HG02610 (cell line): Measurements from ENCODE around the gene FAM234A.
"Not testable (repeated sequence)": the region's sequence is repeated elsewhere in the genome, so short reads cannot be mapped to it uniquely, and the experiment has no call there.

Source experiments
- ATAC-seq: cut with Tn5 transposase; IDR thresholded peaks from one replicate; pipeline ENCODE4 v1.9.1; 2021; ENCODE audit warnings: mild to moderate bottlenecking, moderate library complexity; ENCODE audit not compliant: unreplicated experiment

The FAM234A gene

DNA sequence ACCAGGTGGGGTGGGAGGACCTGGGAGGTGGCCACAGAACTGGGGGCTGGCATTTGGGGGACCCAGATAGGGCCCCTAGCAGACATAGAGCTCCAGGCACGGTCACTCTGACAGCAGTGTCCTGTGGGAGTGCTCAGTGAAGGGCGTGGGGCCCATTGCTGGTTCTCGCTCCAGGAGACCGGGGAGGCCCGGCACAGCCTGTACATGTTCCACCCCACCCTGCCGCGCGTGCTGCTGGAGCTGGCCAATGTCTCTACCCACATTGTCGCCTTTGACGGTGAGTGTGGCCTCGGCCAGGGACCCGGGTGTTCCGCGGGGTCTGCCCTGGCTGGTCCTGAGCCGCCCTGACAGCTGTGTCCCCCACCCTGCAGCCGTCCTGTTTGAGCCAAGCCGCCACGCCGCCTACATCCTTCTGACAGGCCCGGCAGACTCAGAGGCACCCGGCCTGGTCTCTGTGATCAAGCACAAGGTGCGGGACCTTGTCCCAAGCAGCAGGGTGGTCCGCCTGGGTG, 29.9 kb downstream of the FAM234A start:
- no peak for ATAC-seq

DNA sequence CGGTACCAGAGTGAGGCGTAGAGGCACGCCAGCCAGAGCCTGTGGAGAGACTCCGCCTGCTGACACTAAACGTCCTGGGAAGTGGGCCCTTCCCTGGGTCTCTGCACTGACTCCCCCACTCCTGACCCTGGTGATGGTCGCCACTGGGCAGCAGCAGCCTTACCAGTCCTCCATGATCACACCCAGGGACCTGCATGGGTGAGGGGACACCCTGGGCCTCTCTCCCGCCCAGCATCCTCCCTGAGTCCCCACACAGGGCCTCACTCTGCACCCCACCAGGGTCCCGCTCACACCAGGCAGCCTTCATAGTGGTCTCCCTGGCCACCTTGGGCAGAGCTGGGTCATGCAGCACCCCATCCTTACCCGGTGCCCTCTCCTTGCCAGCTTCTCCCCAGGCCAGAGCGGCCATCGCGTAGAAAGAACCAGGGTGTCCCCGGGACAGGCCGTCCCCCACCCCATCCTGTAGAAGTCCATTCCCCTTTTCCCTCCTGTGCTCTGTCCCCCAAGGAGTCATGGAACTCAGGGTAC, 30.4 kb downstream of the FAM234A start:
- ATAC-seq = no peak

DNA sequence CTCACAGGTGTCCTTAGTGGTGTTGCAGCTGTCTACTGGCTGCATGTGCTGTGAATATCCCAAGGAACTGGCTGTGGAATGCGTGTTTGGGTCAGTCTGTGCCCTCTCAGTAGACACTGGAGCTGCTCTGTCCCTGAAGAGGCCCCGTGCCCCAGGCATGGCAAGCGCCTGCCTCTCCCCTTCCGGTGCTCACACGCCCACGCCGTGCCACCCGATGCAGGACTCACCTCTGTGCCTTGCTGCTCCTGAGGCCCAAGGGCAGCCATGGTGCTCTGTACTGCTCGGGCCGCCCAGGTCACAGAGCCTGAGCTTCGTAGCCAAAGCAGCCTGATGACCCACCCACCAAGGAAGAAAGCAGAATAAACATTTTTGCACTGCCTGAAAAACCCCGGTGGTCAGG, 31.1 kb downstream of the FAM234A start:
- no peak for ATAC-seq

DNA sequence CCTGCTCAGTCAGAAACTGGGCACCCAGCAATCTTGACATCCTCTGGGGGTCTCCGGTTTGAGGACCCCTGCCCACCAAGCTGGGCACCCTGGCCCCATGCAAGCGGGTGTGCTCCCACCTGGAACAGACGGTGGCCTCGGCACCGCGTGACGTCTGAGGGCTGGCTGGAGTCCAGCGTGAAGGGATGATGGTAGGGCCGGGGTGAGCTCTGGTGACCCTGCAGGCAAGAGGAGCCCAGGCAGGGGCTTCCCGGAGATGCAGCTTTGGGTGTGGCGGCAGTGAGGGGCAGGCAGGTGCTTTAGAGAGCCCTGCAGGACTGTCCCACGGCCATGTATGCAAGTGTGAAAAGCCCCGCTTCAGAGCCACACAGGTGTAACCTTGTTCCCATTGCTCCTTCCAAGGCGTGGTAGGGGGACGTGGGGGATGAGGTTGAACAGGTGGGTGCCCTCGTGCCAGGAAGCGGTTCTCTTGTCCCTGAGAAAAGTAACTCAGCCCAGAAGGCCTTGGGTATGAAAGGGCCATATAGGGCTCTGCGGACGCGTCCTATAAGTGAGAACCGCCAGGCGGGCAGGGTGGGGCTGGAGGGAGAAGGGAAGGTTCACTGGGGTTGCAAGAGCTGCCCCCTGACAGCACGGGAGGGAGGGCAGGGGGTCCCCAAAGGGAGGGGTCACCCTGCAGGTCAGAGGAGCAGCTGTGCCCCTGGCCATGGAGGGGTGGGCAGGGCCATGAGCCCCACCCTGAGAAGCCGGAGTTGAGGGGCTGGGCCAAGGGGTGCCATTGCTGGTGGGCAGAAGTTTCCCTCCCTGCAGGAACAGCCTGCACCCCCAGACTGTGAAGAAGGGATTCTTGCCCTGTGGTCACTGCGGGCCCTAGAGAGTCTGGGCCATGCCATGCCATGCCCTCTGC, 31.9 kb downstream of the FAM234A start:
- no peak for ATAC-seq

DNA sequence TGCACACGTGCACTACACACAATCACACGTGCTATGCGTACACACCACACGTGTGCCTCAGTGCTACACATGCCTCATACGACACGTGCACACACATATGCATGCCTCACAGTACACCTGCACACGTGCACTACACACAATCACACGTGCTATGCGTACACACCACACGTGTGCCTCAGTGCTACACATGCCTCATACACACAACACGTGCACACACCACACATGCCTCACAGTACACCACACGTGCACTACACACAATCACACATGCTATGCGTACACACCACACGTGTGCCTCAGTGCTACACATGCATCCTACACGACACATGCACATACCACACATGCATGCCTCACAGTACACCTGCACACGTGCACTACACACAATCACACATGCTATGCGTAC, 32.9 kb downstream of the FAM234A start:
- not testable (repeated sequence) for ATAC-seq

DNA sequence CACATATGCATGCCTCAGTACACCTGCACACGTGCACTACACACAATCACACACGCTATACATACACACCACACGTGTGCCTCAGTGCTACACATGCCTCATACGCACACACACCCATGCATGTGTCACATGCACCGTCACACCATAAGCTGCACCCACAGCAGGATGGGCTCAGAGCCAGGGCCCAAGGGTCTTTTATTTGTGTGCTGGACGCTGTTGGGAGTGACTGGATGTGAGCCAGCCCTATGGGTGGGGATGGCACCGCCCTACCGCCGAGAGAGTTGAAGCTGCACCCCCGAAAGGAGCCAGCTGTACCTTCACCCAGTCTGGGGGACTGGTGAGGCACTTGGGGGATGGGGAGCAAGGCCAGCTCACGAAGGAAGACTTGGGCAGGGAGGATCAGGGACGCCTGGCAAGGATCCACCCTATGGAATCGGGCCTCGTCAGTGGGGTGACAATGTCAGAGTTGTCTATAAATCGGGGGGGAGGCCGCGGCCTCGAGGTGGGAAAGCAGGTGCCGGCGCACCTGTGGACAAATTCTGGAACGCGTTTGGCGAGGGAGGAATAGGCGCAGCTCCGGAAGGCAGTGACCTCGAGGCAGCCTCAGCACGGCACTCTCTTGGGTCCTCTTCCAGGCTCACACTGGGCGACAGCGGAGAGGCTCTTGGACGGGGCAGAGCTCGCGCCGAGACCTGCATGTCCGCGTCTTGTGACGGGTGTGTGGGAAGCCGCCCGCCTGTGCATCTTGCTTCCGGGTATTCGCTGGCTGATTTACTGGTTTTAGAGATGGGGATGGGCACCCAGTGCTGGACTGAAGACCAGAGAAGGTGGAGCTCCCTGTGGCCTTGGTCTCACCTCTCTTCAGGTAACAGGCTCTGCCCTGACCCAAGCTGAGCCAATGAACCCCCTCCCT, 33.8 kb downstream of the FAM234A start:
- ATAC-seq = no peak

DNA sequence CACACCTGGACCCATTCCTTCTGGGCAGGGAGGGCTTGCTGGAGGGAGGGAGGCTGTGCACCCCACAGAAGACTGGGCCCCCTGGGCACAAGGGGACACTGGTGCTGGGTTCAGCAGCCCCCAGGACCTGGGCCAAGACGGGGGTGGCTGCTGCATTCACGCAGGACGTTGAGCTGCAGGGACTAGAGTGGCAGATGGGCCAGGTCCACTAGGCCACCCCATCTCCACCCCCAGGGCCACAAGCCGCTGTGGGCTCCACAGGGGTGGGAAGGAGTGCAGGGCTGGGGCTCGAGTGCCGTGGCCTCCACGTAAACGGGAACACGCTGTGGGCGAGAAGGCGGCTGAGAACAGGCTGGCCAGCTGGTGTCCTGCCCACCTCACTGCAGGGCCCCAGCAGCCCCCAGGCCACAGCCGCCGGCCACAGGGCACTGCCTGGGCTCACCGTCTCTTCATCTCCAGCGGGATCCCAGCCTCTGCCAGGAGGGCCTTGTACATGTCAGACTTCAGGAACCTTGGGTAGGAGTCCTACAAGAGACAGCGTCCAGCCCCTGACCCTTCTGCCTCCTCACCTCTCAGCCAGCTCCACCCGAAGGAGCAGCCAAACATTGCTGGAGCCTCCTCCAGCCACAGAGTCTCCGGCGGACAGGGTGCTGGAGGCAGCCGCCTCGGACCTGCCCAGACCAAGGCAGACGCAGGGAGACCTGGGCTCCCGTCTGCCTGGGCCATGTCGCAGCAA, 34.6 kb downstream of the FAM234A start:
- no peak for ATAC-seq

DNA sequence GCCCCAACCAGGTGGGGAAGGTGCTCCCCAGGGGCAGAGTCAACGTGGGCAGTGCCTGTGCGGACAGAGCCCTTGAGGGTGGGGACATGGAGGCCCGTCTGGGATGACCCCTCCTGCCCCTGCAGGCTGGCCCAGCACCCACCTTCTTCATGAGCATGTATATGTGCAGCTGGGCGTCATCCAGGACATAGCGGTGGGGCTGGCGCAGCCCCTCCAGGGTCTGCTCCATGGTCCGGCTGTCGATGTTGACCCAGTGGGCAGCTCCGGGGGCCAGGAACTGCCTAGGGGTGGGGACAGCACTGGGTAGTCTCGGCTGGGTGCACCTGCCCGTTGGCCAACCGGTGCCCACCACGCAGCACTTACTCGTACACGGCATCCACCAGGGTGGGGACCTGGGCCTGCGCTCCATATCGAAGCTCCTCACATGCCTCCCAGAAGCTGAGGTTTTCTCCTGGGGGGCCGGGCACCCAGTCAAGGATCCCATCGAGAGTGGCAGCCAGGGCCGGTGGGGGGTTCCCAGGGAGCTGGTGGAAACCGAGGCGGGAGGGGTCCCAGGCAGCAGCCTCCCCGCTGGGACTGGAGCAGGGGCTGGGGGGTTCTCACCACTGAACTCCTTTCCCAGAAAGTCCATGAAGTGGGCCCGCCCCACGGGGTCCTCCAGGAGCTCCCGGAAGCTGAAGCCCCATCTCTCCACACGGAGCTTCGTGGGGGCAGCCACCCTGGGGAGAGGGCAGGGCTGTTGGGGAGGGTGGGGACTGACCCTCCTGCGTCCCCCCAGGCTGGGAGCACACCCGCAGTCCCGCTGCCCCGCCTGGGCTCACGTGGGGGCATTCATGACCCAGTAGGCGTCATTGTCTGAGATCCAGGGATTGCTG, 36.0 kb downstream of the FAM234A start:
- ATAC-seq = no peak

DNA sequence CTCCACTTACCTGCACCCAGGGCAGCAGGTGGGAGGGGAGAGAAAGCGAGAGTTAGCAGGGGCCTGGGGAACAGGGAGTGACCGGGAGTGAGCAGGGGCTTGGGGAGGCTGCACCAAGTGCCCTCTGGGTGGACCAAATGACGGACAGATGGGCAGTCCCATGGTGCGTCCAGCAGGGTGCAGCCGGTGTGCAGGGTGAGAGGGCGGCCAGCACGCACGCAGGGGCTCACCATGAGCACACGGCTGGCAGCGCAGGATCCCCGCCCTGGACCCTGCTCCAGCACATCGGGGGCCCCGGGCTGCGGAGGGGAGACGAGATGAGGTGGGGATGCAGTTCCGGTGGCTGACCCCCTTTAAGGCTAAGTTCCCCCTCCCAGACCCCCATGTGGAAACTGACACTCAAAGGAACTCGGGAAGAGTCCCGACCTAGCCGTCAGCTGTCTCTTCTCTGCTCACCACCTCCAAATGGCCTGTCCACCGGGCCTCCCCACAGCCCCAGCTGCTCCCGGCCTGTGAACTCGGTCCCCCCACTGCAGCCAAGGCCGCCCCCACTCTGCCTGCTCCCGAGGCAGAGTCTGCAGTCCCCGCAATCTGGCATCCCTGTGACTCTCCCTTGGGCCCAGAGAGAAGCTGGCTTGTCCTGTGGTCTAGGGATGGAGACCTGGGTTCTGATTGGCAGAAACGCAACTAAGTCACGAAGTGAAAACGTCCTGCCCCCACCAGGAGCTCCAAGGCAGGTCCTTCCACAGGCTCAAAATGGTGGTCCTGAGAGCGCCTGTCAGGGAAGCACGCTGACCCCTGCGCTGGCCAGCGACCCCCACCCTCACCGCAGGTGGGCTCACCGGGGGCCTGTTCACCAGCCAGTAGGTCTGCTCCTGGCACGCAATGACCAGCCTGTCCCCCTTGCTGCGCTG, 38.3 kb downstream of the FAM234A start:
- no peak for ATAC-seq

DNA sequence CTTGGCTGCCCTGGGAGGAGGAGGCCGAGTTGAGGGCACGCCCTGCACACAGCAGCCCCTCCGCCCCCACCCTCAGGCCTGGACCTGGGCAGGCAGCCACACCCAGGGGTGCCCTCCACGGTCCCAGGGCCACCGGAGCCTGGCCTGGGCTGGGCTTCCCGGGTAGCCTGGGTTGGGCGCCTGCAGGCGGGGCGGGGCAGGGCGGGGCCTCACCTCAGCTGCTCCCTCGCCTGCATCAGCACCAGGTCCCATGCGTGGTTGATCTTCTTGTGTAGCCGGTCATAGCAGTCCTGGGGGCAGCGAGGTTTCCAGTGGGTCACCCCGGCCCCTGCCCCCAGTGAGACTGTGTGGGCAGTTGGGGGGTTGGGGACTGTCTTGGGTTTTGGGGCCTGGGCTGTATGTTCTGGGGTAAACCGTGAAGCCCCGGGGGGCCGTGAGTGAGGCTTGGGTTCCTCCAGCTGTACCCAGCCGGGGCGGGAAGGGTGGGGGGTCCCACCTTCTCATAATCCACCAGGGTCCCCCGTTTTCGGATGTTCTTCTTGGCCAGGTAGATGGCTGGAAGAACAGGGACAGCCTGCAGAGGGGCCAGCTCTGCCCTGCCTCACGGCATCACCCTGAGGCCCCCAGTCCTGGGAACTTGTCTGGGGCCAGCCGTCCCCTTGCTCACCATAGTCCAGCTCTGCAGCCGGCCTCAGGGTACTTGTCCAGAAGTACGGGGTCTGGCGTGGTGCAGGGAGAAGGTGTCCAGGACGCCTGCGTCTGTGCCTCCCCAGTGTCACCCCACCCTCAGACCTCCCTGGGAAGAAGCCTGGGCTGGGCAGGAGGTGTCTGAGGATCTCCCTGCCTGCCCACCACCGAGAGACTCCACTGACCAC, 39.2 kb downstream of the FAM234A start:
- ATAC-seq = no peak

DNA sequence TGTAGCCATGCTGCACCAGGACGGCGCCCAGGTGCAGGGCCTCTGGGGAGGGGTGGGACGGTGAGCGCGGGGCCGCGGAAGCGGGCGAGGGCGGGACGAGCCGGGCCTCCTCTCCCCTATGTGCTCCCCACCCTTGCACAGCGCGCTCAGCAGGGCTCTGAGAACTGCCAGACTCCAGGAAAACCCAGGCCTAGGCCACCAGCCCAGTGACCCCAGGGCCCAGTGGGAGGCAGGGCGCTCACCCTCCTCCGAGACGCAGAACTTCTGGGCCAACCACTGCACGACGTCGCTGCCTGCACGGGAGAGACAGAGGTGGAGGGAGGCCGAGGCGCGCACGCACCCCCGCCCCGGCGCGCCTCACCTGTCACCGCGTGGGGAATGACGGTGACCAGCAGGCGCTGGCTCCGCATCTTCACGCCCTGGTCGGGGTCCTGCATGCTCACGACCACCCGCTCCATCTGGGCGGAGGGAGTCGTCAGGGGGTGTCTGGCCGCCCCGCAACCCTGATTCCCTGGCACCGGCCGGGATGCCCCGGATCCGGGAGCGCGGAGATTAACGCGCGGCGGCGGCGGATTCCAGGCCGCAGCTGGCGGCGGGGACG, 40.5 kb downstream of the FAM234A start:
- ATAC-seq = no peak

DNA sequence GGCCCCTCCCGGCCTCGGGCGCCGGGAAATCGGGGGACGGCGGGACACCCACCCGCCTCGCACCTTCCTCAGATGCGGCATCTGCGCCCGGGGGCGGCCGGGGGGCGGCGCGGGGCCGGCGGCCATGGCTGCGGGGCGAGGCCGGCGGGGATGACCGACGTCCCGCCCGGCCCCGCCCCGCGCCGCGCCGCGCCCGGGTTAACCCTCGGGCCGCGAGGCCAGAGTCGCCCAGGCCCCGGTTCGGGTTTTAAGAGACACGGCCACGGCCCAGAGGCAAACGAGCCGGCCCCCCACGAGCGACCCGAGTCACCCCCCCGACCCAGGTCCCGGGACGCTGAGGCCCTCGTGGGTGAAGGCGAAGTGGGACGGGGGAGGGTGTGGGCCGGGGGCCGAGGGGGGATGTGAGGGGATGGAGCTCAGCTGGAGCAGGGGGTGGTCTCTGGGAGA, 41.2 kb downstream of the FAM234A start, which contains the start of gene RGS11:
RGS11 (minus strand) TSS at position 159 of the 447 bp plus-strand sequence; CDS start at position 126, 33 bp downstream.
- ATAC-seq = no peak

DNA sequence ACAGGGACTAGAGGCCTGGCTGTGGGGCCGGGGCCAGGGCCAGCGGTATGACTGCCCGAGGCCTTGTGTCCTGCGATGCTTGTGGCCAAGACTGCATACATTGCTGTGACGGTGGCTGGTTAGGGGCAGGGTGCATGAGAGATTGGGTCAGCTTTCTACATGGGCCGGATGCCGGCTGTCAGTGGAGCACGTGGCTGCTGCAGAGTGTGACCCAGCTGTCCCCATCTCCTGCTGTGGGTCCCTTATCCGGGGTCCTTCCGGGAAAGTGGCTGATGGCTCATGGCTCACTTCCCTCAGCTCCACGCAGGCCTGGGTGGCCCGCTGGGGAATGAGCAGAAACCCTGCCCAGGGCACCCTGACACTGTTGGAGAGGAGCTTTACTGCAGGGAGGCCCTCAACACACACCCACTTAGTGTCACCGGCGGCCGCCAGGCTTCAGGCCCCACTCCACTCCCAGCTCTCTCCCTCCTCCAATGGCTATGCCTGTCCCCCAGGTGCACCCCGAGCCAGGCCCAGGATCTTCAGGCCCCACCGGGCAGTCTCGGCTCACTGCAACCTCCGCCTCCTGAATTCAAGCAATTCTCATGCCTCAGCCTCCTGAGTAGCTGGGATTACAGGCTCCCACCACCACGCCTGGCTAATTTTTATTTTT, 41.9 kb downstream of the FAM234A start:
- no peak for ATAC-seq

DNA sequence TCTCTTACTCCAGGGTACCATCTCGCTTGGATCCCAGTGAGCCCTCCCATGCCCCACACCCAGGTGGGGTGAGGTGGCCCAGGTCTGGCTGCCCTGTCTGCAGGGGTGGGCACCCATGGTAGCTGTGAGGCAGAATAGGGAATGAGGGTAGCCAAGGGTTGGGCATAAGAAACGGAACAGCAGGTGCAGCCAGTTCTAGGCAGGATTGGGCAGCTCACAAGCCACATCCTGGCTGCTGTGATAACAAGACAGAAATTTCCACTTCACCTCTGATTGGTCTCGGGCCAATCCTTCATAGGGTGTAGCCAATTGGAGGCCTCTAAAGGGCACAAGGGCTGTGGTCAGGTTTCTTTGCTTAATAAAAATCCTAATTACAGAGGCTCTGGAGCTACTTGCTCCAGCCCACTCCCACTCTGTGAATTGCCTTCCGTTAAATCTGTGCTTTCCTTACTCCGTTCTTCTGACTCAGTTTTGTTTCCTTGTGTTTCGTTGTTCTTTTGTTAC, 44.3 kb downstream of the FAM234A start:
- no peak for ATAC-seq

DNA sequence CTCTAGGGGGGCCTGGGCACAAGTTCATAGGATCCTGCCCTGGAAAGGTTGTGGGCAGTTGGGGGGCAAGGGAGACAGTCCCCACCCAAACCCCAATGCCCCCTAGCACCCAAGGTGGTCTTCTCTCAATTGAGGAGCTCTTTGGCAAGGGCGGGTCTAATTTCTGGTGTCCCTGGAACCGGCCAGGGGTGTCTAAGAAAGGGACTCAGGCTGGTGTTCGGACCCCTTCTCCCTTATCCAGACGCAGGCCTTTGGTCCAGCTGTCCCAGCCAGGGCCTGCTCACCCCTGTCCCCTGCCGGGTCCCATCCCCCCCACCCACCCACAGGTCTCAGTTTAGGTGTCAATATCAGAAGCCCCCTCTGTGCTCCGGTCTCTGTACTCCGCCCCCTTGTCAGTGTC, 44.9 kb downstream of the FAM234A start:
- no peak for ATAC-seq

DNA sequence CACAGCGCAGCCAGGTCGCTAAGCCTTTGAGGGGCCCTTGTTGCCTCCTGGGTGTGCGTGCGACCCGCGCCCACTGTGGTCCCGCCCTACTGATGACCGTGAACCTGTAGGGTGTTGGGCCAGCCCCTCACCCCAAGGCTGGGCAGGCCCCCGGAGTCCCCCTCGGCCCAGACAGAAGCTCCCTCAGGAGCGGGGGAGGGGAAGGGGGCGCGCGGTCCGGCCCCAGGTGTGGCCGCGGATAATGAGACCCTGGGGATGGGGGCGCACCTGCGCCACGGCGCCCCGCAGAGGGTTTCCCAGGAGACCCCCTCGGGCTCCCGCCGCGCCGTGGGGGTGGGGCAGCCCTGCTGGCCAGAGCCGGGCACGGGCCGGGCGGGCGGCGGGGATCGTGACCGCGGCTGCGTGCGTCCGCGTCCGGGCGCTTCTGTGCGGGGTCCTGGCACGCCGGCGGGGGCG, 45.4 kb downstream of the FAM234A start:
- no peak for ATAC-seq
